HG03354 (cell line): ENCODE data around the gene CLDN15.
A peak's percentile ranks its signal among the peaks of the same experiment; 100 is the strongest.
"Not testable (repeated sequence)": the region's sequence is repeated elsewhere in the genome, so short reads cannot be mapped to it uniquely, and the experiment has no call there.

Experiments
- ATAC-seq: cut with Tn5 transposase; IDR thresholded peaks from one replicate; pipeline ENCODE4 v1.9.1; 2021; ENCODE audit warnings: mild to moderate bottlenecking; ENCODE audit not compliant: unreplicated experiment, poor library complexity, severe bottlenecking

Gene CLDN15

GRCh38 chr7:101226721-101227120 is 10.9 kb downstream of the CLDN15 start:
- no peak for ATAC-seq

DNA sequence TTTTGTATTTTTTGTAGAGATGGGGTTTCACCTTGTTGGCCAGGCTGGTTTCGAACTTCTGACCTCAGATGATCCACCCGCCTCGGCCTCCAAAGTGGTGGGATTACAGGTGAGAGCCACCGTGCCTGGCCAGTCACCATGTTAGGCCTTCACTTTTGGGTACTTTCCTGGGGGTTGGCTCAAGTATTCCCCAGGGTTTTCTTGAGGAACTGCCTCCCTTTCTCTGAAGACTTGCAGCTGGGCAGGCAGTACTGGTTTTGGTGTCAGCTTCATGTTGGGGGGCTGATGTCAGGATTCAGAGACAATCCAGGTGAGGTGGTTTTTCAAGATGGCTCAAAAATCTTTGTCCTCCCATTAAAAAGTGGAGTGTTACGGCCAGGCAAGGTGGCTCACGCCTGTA is 12.0 kb downstream of the CLDN15 start:
- no peak for ATAC-seq

- no peak for ATAC-seq
Measured at GRCh38 chr7:101223528-101223927, 14.1 kb downstream of the CLDN15 start.

DNA sequence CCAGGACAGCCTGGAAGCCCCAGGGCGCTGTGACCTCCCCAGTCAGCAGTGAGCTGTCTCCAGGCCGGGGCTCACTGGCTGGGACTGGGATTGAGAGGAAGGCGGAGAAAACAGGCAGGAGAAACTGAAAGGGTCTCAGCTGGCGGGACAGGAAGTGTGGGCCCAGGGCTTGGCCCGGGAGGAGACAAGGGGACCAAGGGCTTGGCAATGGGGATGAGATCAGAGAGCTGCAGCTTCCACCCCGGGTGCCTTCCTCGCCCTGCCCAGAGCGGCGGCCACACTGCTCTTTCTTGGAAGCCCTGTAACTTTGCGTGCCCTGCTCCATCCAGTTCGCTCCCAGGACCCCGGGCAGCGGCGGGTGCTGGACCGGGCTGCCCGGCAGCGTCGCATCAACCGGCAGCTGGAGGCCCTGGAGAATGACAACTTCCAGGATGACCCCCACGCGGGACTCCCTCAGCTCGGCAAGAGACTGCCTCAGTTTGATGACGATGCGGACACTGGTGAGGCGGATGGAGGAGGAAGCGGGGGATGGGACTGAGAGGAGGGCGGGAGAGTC is 15.2 kb downstream of the CLDN15 start:
- no peak for ATAC-seq

DNA sequence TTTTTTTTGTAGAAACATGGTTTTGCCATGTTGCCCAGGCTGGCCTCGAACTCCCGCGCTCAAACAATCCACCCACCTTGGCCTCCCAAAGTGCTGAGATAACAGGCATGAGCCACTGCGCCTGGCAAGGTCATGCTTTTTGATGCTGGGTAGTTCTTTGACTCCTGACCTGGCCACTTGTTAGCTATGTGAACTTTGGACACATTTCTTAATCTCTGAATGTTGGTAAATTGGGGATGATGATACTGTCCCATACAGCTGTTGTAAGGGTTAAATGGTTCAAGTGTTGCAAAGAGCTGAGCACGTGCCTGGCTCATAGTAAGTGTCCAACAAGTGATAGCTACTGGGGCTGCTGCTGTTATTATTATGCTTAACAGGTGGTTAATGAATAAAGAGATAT is 17.3 kb downstream of the CLDN15 start:
- ATAC-seq = no peak

DNA sequence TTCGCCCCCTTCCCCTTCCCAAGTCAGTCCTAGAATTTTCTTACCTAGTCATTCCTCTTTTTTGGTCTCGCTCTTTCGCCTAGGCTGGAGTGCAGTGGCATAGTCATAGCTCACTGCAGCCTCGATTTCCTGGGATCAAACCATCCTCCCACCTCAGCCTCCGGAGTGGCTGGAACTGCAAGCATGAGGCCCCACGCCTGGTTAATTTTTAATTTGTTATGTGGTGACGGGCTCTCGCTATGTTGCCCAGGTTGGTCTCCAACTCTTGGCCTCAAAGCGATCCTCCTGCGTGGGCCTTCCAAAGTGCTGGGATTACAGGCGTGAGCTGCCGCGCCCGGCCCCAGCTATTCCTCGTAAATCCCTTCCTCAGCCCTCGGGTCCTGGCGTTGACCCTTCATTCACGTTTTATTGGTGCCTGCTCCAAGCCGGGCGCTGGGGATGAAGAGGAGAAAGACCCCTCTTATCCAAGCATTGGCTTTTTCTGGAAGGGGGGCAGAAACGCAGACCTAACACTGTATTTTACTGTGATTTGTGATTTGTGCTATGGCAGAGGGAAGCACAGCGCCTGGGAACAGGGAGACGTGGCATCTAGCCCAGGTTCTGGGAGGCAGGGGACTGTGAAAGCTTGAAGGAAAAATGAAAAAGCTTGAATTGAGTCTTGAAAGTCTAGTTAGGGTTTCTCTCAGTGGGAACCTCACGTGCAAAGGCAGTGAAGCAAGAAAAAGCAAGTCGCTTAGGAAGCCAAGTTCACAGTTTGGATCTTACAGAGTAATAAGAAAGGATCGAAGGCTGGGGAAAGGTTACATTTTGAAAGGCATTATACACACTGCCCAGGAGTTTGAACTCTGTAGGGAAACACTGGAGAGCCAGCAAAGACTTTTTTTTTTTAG is 19.1 kb downstream of the CLDN15 start:
- ATAC-seq = peak; percentile 26

- ATAC-seq = peak; percentile 66
Measured at GRCh38 chr7:101217388-101218235, 20.0 kb downstream of the CLDN15 start, which contains the start of the genes PLOD3 and ZNHIT1. Gene PLOD3 (minus strand): TSS chr7:101217581. CDS start chr7:101217274, 307 bp downstream. Gene ZNHIT1 (plus strand): TSS chr7:101218165. CDS start chr7:101218196, 31 bp downstream.

DNA sequence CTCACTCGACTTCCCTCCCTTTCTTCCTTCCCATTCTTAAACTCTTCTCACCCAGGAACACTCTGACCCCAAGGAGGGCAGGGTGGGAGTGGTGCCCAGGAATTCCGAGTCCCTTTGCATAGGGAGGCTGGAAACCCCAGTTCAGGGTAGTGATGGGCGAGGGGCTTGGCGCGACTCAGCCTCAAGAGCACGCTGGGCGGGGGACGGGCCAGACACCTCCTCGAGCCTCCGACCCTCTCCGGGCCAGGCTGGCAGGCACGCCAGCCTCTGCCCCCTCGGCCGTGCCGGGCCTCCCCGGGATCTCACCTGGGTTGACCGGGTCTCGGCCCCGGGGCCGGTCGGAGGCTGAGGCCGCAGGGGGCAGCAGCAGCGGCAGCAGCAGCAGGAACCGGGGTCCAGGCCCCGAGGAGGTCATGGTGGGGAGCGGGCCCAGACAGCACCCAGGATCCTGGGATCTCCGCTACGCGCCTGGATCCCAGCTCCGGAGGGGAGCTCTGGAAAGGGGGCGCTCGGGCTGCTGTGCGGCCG is 20.7 kb downstream of the CLDN15 start:
- ATAC-seq = peak; percentile 24

DNA sequence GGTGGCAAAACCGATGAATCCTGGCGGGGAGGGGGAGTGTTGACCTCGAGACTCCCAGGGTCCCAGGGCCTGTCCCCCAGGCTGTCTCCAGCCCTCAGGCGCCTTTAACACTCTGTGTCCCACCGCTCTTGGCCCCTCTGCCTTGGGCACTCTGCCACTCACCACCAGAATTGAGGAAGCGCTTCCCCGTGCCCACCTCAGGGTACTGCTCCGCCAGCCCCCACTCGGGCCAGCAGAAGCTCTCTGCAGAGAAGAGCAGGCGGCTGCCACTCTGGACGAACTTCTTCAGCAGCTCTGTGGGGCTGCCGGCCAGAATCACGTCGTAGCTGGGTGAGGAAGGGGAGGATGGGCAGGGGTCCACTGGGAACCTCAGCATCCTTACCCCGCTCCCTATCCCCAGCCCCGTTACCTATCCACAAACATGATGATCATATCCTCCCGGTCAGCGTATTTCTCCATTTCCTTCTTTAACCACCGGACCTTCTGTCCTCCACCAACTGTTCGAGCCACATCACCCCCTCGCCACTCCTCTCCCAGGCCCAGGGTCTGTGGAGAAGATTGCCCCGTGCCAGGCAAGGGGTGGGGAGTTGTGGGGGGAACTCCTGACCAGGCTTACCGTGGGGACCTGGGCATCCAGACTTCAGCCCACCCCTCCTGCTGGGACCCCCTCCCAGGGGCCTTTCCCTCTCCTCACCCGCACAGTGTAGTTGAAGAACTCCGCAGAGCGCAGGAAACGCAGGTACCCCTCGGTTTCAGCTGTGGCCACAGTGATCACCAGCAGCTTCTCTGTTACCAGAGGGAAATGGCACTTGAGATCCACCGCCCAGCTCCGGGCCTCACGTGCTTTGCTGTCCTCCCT is 21.4 kb downstream of the CLDN15 start:
- ATAC-seq = no peak

GRCh38 chr7:101212014-101212413 is 25.6 kb downstream of the CLDN15 start:
- no peak for ATAC-seq

DNA sequence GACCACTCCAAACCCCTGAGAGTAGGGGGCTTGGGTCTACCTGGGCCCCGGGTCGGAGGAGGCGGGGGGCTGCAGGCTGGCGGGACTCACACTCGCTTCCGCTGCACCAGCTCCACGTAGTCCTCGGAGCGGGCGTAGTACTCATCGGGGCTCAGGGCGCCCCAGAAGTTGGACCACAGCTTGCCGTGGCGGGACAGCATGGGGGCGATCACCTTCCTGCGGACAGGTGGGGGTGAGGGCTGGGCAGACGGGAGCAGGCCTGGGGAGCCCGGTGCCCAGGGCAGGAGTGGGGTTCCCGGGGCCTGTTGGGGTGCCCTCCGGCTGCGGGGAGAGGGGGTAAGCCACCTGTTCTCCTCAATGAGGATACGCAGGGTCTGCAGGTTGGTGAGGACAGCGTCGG is 26.1 kb downstream of the CLDN15 start:
- ATAC-seq = no peak

- ATAC-seq = no peak
Measured at GRCh38 chr7:101210143-101210542, 27.5 kb downstream of the CLDN15 start.

DNA sequence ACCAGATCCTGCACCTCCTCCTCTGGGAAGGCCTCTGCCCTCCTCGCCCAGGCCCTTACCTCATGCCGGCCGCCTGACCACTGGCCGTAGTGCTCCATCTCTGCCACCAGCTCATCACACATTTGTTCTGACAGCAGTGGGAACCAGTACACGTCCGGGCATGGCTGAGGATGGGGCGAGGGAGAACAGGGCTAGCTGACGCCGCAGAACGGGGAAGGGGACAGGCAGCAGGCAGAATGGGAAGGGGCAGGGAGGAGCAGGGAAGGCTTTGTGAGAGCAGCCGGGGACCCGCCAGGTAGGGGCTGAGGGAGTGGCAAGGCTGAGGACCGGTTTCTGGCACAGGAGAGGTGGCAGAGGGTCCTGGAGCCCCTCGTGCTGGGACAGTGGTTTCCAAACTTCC is 28.8 kb downstream of the CLDN15 start:
- ATAC-seq = no peak

- ATAC-seq = no peak
Measured at GRCh38 chr7:101207459-101207858, 30.1 kb downstream of the CLDN15 start.

DNA sequence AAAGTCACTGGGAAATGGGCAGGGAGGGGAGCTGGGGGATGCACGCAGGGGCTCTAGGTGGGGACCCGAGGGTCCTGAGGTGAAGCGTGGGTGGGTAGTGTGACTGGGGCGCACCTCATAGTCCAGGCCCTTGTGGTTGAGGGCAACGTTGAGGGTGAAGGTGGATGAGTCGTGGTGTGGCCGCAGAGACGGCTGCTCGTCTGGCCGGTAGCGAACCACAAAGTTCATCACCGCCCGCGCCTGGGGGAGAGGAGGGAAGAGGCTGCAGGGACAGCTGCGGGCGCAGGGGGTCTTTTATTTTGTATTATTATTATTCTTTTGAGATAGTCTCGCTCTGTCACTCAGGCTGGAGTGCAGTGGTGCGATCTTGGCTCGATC is 30.9 kb downstream of the CLDN15 start:
- no peak for ATAC-seq

- no peak for ATAC-seq
Measured at GRCh38 chr7:101205901-101206664, 31.5 kb downstream of the CLDN15 start.

DNA sequence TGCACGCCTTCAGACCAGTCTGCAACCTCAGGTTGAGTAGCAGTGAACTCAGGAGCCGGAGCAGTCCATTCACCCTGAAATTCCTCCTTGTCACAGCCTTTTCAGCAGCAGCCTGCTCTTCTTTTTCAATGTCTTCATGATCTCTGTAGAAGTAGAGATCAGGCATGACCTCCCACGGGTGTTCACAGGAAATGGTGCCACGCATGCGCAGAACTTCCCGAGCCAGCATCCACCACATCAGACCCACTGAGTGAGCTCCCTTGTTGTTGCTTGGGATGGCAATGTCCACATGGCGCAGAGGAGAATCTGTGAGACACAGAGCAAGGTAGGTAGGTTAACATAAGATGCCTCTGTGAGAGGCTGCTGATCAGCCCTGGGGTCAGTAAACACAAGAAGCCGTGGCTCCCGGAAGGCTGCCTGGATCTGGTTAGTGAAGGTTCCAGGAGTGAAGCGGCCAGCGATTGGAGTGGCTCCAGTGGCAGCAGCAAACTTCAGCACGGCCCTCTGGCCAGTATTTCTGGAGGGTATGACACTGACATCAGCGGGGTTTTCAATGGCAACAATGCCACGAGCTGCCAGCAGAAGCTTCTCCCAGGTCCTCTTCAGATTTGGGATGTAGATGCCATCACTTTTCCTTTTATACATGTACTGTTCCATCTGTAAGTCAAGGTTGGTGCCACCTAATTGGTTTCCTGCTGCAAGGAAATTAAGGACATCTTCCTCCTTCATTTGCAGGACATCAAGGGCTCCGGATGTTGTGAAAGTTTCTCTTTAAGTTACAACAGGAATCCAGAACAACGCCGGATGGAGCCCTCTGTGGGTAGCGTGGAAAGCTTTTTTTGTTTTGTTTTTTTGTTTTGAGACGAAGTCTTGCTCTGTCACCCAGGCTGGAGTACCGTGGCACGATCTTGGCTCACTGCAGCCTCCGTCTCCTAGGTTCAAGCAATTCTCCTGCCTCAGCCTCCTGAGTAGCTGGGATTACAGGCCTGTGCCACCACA is 33.6 kb downstream of the CLDN15 start:
- not testable (repeated sequence) for ATAC-seq

GRCh38 chr7:101202603-101202918 is 35.0 kb downstream of the CLDN15 start:
- ATAC-seq = no peak
